Mucosa of rectum (tissue), 2 donors: Measurements from ENCODE around the gene GNPTAB.

Experiments used
- H3K27ac ChIP-seq, 2 donors: one replicate each; pipeline ENCODE4 v1.7.0; 2013; ENCODE audit warnings: inconsistent platforms in 2 of 2, low read depth in 2 of 2, low read length in 2 of 2
- H3K27me3 ChIP-seq, 2 donors: one replicate each; pipeline ENCODE4 v1.7.0; 2013; ENCODE audit warnings: low read length in 2 of 2; ENCODE audit not compliant: control insufficient read depth in 2 of 2, insufficient read depth in 2 of 2
- H3K36me3 ChIP-seq, 2 donors: one replicate each; pipeline ENCODE4 v1.7.0; 2013; ENCODE audit warnings: low read length in 2 of 2; ENCODE audit not compliant: control insufficient read depth in 2 of 2, insufficient read depth in 2 of 2
- H3K4me1 ChIP-seq, 2 donors: one replicate each; pipeline ENCODE4 v1.7.0; 2013; ENCODE audit warnings: low read length in 2 of 2, mild to moderate bottlenecking in 1 of 2; ENCODE audit not compliant: control insufficient read depth in 2 of 2, insufficient read depth in 2 of 2
- H3K4me3 ChIP-seq, 2 donors: one replicate each; pipeline ENCODE4 v1.7.0; 2013; ENCODE audit warnings: low read length in 2 of 2
- H3K9ac ChIP-seq, 2 donors: one replicate each; pipeline ENCODE4 v1.7.0; 2013; ENCODE audit warnings: low read length in 2 of 2, low read depth in 1 of 2, mild to moderate bottlenecking in 1 of 2
- H3K9me3 ChIP-seq, 2 donors: one replicate each; pipeline ENCODE4 v1.7.0; 2013; ENCODE audit warnings: low read length in 2 of 2; ENCODE audit not compliant: control insufficient read depth in 2 of 2
- donor health status: healthy.
- donor health status: Normal muscosa, but diverticular disease.

Gene GNPTAB

DNA sequence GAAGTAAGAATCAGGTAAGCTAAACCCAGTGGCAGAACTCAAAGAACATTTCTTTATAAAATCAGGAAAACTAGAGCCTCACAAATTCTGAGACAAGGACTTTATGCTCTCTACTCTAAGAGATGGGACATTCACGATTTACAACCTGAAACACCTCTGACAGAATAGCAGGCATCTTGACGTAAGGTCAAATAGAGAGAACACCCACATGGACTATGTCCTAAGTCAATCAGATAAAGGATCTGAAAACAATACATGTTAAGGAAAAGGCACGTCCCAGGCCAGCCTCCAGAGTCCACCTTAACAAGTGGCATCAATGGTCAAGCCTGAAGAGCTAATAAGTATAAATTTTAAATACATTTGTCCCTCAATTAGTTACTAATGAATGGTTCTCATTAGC is 51.6 kb downstream of the GNPTAB start:
- Histone ChIP-seq H3K36me3 (peaks cover 19 to 26% of the 10 kb centered on the region in 2 donors), H3K4me1 (peaks cover 4 to 15% of the 10 kb centered on the region in 2 donors), H3K9me3 (no peaks in the 10 kb centered on the region), H3K27me3 (no peaks in the 10 kb centered on the region), H3K27ac (peak overlapping the region in 1 of 2 donors; percentile 21), H3K9ac (no peak overlapping the region), H3K4me3 (no peak overlapping the region)

DNA sequence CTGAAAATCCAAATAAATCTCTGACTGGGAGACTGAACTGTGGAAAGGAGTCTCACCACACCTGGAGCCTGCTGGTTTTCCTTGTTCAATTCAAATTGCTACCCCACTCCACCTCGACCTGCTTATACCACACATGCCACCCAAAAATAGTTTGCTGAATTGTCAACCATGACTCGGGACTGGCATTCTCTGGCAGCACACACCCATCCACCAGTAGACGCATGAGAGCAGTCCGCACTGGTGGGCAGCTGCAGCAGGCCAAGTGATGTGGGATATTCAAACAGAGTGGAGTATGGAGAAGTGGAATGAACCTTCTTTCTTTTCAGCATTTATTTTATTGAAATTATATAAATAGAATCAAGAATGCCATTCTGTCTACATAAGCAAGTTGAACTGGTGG is 52.8 kb downstream of the GNPTAB start:
- H3K9ac ChIP-seq, result no peak overlapping the region
- no peak overlapping the region for H3K27ac ChIP-seq
- H3K9me3 ChIP-seq, result no peaks in the 10 kb centered on the region
- no peaks in the 10 kb centered on the region for H3K27me3 ChIP-seq
- peaks cover 17 to 27% of the 10 kb centered on the region in 2 donors for H3K36me3 ChIP-seq
- H3K4me3 ChIP-seq, result no peak overlapping the region
- peaks cover 4 to 15% of the 10 kb centered on the region in 2 donors for H3K4me1 ChIP-seq

DNA sequence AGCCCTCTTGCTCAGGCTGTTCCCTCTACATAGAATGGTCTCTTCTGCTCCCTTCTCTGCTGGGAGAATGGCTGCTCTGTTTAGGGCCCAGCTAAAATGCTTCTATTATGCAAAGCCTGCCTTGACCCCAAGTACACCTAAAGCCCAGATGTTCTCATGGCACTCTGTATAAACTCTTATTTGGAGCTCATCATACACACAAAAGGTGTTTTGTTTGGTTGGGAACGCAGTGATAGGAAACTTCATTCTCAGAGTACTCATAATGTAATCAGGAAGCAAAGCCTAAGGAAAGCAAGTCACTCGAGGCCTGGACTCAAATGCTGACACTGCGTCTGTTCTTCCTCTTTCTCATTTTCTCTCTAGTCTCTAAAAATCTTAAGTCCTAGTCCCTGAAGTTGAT is 53.3 kb downstream of the GNPTAB start:
- Histone ChIP-seq H3K9ac (no peak overlapping the region), H3K27me3 (no peaks in the 10 kb centered on the region), H3K4me1 (peaks cover 4 to 16% of the 10 kb centered on the region in 2 donors), H3K36me3 (peaks cover 17 to 29% of the 10 kb centered on the region in 2 donors), H3K9me3 (no peaks in the 10 kb centered on the region), H3K27ac (peak overlapping the region in 1 of 2 donors; percentile 38), H3K4me3 (no peak overlapping the region)

DNA sequence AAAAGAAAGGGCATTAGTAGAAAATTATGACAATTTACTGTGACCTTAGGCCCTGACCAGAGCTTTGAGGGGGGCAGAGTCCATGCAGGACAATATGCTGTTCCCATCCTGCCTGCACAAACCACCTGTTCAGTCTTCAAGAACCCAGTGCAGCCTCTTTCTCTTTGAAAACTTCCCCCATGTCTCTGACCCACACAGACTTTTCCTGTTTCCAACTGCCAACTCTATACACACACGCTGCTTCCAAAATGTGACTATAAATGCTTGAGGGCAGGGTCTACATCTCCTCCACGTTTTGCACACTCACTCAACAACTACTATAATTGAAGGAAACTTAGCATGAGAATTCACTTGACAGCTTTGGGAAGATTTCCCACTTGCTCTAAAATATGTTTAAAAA is 54.9 kb downstream of the GNPTAB start:
- no peaks in the 10 kb centered on the region for H3K27me3 ChIP-seq
- peaks cover 15 to 25% of the 10 kb centered on the region in 2 donors for H3K36me3 ChIP-seq
- no peaks in the 10 kb centered on the region for H3K9me3 ChIP-seq
- no peak overlapping the region for H3K9ac ChIP-seq
- H3K4me1 ChIP-seq, result peaks cover 4 to 20% of the 10 kb centered on the region in 2 donors
- H3K27ac ChIP-seq, result no peak overlapping the region
- no peak overlapping the region for H3K4me3 ChIP-seq

DNA sequence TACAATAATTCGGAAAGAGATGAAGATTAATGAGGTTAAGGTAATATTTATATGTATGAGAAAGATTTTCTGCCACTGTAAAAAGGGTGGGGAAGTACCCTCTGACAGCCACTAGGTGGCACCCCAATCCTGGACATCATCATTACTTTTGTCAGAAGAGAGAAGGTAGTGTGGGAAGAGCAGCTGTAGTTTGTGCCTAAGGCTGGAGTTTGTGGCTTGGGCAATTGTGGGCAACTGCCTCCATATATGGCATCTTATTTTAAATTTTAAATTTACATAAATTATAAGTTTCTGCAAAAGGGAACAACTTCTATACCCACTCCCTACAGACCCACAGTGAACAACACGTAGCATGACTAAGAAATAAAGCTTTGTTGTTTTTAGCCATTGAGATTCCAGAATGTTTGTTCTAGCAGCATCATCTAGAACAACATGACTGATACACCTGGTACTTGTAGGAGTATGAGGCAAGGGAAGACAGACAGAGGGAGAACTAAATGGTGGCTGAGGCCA is 57.1 kb downstream of the GNPTAB start:
- Histone ChIP-seq H3K36me3 (peaks cover 20 to 28% of the 10 kb centered on the region in 2 donors), H3K27ac (no peak overlapping the region), H3K4me3 (no peak overlapping the region), H3K9me3 (no peaks in the 10 kb centered on the region), H3K9ac (no peak overlapping the region), H3K27me3 (no peaks in the 10 kb centered on the region), H3K4me1 (peaks cover 4 to 15% of the 10 kb centered on the region in 2 donors)

DNA sequence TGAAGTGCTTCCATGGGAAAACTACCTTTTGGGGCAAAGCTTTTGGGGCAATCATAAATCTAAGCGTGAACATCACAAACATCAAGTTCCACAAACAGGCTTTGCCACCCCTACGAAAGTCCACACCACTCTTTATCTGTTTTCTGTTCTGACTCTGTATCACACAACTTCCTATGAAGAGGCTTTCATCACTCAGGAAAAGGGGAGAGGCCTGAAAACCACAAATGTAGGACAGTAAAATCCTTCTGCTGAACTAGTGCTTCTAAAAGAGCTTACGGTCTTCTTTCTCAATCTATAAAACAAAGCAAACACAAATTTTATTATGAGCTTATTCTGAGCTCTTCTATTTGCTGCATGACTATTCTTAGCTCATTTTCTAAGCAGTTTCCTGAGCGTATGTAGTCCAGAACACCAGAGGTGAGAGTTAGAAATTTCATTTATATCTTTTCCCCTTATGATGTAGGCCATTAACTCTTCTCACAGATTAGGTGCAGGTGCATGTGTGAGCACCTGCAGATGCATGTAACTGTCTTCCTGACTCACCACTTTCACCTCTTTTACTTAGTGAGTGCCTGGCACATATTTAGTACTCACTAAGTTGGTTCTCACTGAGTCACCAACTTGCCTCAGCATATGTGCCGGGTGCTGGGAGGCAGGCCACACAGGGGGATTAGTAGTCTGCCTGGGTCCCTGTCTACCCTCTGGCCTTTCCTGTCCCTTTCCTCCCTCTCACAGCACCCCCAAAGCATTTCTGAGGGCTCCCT is 58.6 kb downstream of the GNPTAB start:
- Histone ChIP-seq H3K36me3 (peaks cover 21 to 34% of the 10 kb centered on the region in 2 donors), H3K27me3 (no peaks in the 10 kb centered on the region), H3K27ac (no peak overlapping the region), H3K4me1 (peaks cover 4 to 12% of the 10 kb centered on the region in 2 donors), H3K4me3 (no peak overlapping the region), H3K9me3 (no peaks in the 10 kb centered on the region), H3K9ac (no peak overlapping the region)

DNA sequence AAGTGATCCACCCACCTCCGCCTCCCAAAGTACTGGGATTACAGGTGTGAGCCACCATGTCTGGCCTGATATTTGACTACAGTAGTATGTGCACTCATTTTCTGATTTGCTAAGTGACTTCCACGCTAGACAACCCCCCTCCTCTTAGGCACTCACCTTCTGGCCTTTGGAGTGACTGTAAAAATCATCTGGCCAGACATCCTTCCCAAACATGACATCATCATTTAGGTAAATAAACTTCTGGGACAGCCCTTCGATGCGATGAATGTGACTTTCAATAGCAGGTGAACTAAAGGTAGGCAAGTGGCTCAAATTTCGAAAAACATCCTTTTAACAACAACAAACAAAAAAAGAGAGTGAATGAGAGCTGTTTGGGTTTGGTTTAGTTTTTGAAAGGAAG is 60.9 kb downstream of the GNPTAB start:
- H3K27ac ChIP-seq, result no peak overlapping the region
- H3K4me3 ChIP-seq, result no peak overlapping the region
- H3K36me3 ChIP-seq, result peaks cover 22 to 35% of the 10 kb centered on the region in 2 donors
- H3K4me1 ChIP-seq, result peaks cover 4 to 12% of the 10 kb centered on the region in 2 donors
- no peak overlapping the region for H3K9ac ChIP-seq
- H3K27me3 ChIP-seq, result no peaks in the 10 kb centered on the region
- H3K9me3 ChIP-seq, result no peaks in the 10 kb centered on the region

DNA sequence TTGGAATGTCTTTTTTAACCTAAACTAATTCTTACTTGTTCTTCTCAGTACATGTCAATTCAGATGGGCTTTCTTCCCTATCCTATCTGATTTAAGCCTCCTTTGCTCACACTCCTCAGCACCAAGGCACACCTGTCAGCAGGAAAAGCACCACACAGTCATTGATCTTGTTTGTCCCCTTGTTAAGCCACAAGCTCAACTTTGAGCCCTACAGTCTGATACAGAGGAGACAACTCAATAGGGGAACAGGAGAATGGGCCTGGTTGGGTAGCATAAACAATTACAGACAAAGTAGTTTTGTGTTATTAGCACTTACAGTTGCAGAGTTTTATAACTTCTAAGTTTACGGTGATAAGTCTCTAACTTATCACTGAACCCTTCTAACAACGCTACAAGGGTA is 62.0 kb downstream of the GNPTAB start:
- no peak overlapping the region for H3K27ac ChIP-seq
- no peak overlapping the region for H3K9ac ChIP-seq
- H3K36me3 ChIP-seq, result peaks cover 21 to 35% of the 10 kb centered on the region in 2 donors
- peaks cover 4 to 14% of the 10 kb centered on the region in 2 donors for H3K4me1 ChIP-seq
- no peak overlapping the region for H3K4me3 ChIP-seq
- no peaks in the 10 kb centered on the region for H3K9me3 ChIP-seq
- no peaks in the 10 kb centered on the region for H3K27me3 ChIP-seq

DNA sequence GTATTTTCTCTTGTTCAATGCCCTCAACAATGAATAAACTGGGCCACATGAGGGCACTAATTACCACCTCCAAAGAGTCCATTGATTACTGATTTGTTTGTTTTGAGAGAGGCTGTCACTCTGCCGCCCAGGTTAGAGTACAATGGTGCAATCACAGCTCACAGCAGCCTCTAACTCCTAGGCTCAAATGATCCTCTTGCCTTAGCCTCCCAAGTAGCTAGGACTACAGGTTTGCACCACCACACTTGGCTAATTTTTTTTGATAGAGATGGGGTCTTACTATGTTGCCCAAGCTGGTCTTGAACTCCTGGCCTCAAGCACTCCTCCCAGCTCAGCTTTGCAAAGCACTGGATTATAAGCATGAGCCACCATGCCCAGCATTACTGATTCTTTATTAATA is 63.2 kb downstream of the GNPTAB start:
- peaks cover 23 to 39% of the 10 kb centered on the region in 2 donors for H3K36me3 ChIP-seq
- H3K27me3 ChIP-seq, result no peaks in the 10 kb centered on the region
- no peak overlapping the region for H3K4me3 ChIP-seq
- H3K9ac ChIP-seq, result no peak overlapping the region
- H3K27ac ChIP-seq, result no peak overlapping the region
- peaks cover 0 to 8% of the 10 kb centered on the region in 2 donors for H3K4me1 ChIP-seq
- no peaks in the 10 kb centered on the region for H3K9me3 ChIP-seq

DNA sequence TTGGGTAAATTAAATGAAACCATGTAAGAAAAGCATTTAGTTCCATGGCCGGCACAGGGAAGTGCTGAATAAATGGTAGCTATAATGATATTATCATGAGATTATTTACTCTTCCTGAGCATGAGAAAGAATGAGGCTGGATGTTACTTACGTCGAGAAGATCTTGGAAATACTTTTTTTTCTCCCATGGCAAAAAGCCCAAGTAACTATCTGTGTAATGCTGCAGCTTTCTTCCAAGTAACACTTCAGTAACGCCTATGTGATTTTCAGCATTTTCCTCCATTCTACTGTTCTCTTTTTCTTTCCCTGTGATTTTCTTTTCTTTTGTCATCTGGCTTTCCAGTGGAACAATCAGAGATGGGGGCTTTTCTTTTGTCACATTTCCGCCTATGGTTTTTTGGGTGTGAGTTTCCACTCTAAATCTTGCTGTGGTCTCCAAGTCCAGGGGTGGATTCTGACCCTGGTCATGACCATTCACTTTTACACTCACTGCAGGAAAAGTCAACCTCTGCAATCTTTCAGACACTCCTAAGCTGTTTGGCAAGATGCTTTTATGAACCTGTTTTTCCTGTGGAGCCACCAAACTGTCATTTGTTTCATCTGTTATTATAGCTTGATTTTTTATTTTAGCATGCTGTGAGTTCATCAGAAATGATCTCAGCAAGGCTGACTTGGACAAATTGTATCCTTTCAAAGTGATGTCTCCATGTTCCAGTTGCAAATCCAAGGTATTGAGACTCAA is 66.5 kb downstream of the GNPTAB start:
- Histone ChIP-seq H3K27me3 (no peaks in the 10 kb centered on the region), H3K9ac (no peak overlapping the region), H3K36me3 (peaks cover 27 to 44% of the 10 kb centered on the region in 2 donors), H3K27ac (no peak overlapping the region), H3K4me3 (no peak overlapping the region), H3K9me3 (no peaks in the 10 kb centered on the region), H3K4me1 (peaks cover 0 to 4% of the 10 kb centered on the region in 2 donors)
